GM19351 (cell line): ENCODE data around the gene NOC2L.
A peak's percentile ranks its signal among the peaks of the same experiment; 100 is the strongest.

ENCODE experiments used
- ATAC-seq: cut with Tn5 transposase; IDR thresholded peaks from one replicate; pipeline ENCODE4 v1.9.1; 2021; ENCODE audit warnings: mild to moderate bottlenecking, moderate library complexity; ENCODE audit not compliant: unreplicated experiment

NOC2L gene

DNA sequence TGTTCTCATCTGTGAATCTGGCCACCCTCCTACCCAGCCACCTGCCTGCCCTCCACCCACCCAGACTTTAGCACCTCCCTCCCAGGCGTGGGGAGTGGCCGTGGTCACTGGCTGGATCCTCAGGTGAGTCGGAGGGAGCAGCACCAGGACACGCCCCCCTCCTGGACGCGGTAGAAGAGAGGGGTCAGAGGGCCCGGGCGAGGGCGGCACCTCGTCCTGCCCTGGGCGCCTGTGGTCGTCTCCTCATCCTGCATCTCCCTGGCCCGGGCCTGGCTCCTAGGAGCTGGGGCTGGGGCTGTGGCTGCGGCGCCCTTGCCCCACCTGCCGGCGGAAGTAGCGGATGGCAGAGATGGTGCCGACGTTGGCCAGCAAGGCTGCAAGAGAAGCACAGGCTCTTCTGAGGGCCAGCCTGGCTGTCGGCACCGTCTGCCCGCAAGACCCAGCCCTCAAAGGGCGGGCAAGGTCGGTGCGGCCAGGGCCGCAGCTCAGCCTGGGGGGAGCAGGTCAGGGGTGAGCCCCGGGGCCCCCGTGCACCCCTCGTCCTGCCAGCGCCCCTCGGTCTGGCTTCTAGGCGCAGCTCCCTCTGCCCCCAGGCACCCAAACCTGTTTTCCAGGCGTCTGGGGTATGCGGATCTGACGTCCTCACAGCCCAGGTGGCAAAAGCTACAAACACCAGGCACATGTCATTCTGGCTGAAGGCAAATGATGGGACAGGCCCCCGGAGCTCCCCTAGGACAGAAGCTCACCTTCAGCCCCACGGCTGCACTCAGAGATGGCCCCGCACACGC is 17.0 kb upstream of the NOC2L start:
- no peak for ATAC-seq

DNA sequence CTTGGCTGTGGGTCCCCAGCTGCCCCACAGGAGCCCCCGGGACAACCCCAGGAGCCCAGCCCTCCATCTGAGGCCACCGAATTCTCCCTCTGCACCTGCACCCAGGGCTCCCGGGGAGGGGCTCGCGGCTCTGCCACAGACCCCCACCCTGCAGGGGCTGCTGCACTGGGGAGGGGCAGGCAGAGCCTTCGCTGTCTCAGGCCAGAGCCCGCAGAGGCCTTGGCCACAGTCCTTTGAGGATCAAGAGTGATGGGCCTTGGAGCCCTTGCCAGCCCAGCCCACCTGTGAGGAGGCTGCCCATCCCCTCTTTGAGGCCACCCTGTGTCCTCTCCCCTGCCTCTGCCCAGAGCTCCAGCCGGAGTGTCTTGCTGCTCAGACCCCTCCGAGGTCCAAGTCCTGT is 16.3 kb upstream of the NOC2L start:
- ATAC-seq: no peak

DNA sequence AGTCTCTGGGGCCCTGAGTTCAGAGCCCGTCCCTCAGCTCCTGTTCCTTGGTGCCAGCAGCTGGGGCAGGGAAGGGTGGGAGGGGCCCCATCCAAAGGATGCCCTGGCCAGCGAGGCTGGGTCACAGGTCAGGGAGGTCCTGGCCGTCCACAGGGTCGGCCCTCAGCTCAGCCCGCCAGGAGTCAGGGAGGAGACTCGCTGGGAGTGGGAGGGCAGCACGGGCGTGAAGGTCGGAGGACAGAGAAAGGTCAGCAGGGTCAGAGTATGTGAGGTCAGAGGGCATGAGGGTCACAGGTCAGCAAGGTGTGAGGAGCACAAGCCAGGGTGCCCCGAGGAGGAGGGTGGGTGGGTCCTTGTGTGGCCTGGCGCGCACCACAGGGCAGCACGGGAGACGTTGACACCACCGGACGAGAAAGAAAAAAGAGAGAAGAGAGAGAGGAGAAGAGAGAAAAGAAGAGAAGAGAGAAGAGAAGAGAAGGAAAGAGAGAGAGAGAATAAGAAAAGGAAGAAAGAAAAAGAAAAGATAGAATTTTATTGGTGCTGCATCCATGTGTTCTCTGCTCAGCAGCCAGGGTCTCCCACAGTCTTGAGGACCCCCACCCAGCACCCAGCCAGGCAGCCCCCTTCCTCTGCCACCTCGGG is 15.8 kb upstream of the NOC2L start:
- ATAC-seq: no peak

- ATAC-seq: no peak
Observed at GRCh38 chr1:974293-974640, 15.2 kb upstream of the NOC2L start.

DNA sequence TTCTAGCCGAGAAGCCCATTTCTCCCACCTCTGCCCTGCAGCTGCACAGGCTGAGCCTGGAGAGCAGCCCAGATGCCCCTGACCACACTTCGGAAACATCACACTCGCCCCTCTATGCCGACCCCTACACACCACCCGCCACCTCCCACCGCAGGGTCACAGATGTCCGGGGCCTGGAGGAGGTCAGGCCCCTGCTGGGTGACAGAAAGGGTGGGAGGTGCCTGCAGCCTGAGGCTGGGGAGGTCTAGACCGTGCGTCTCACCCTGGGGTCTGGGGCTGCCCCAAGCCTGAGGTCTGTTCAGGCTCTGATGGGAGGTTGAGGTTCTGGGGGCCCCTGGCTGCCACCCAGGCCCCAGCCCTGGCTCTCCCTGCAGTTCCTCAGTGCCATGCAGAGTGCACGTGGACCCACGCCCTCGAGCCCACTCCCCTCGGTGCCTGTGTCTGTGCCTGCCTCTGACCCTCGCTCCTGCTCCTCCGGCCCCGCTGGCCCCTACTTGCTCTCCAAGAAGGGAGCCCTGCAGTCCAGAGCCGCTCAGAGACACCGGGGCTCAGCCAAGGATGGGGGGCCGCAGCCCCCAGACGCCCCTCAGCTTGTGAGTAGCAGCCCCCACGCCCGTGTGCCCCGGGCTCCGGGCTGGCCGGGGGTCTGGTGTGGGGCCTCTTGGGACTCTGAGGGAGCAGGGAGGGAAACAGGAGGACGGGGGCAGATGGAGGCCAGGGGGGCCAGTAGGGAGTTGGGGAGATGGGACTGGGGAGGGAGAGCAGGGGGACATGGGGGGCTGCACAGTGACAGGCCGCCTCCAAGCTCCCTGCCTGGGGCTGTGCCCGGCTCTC is 14.6 kb upstream of the NOC2L start:
- no peak for ATAC-seq

GRCh38 chr1:972726-973458 is 13.8 kb upstream of the NOC2L start:
- no peak for ATAC-seq

- no peak for ATAC-seq
Observed at GRCh38 chr1:971751-972506, 12.9 kb upstream of the NOC2L start.

- no peak for ATAC-seq
Observed at GRCh38 chr1:970973-971730, 12.1 kb upstream of the NOC2L start.

- no peak for ATAC-seq
Observed at GRCh38 chr1:970242-970972, 11.4 kb upstream of the NOC2L start.

- ATAC-seq: no peak
Observed at GRCh38 chr1:969260-969855, 10.3 kb upstream of the NOC2L start.

DNA sequence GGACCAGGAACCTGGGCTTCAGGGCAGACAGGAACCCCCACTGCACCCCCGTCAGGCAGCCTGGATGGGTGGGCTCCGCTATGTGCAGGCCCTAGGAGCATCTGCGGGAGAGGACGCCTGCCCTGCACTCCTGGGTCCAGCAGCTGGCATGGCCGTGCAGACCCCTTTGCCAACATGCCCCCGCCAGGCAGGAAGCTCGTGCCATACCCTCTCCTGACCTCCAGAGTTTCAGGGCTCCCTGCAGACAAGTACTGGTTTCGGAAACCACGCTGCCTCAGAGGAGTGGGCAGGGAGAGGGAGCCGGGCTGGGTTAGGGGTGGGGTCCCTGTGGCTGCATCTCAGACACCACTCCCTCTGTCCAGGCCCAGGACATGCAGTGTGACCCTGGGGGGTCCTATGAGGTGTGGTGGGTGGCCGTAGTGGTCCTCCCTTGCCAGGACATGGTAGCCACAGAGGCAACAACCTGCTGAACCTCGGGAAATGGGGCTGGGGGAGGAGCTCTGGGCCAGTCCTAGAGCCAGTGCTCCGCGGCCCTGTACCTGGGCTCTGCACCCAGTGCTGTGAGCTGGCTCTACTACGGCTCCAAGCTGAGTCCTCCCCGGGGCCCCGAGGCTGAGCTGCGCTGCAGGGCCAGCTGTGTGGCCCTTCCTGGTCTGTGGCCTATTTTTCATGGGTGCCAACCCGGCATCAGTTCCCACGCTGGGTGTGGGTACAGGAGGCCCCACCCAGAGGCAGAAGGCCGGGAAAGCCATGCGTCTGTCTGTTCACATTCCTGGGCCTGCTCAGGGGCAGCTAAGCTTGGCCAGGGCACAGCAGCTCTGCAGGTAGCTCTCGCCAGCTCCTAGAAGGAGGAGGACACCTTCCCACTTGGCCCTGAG is 8.6 kb upstream of the NOC2L start:
- no peak for ATAC-seq

DNA sequence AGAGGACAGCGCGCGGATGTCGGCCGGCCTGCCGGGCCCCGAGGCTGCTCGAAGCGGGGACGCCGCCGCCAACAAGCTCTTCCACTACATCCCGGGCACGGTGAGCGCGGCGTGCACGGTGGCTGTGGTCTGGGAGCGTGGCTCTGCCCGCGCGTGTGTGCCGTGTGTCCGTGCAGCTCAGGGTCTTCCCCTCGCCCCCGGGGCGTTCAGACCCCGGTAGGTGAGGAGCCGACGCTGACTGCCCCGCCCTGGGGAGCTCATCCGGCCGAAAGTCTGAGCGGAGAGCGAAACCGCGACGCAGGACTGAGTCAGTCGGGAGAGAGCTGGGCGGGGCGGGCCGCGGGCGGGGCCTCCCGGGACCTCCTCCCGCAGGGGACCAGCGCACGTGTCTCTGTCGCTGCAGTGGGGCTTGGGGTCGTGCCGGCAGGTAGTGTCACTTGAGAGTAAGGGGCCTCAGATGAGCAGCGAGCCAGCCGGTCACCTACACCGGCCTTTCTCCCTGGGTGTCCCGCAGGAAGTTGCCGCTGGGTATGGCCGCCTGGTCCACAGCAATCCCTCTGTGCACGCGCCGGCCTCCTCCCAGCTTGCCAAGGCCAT is 7.7 kb upstream of the NOC2L start:
- peak; percentile 73 for ATAC-seq

- peak; percentile 42 for ATAC-seq
Observed at GRCh38 chr1:966135-966703, 7.2 kb upstream of the NOC2L start, which contains the start of gene PLEKHN1. Gene PLEKHN1 (plus strand): TSS chr1:966482. CDS start chr1:966532, 50 bp downstream.

- no peak for ATAC-seq
Observed at GRCh38 chr1:965526-966134, 6.6 kb upstream of the NOC2L start.

GRCh38 chr1:964691-965525 is 5.9 kb upstream of the NOC2L start:
- ATAC-seq: no peak
